C4-2B (cell line): ENCODE results near the gene ATP2A2.

Experiments
- CTCF ChIP-seq: fragments of 450-650 bp; conservative IDR thresholded peaks from 2 replicates; pipeline ENCODE4 v1.5.1; 2017; ENCODE audit warnings: mild to moderate bottlenecking
- ZFX ChIP-seq: fragments of 450-650 bp; IDR thresholded peaks from 2 replicates; pipeline ENCODE4 v1.6.1; 2017

- no peak for TF ChIP-seq CTCF
- no peak for TF ChIP-seq ZFX
Measured at GRCh38 chr12:110379631-110380030, 98.6 kb downstream of the ATP2A2 start.
